IMR-90 (cell line): ENCODE measurements around the gene ALDH1A2. TPM values are rescaled to one million over a fixed set of nuclear protein-coding genes. Genes with fewer than 3 reads are reported as not detected.

Experiments used
- ATAC-seq: fragments of 200-7000 bp; cut with Tn5 transposase; 2 replicates; pipeline ENCODE4 v1.9.1; 2020; ENCODE audit warnings: low read depth, mild to moderate bottlenecking, moderate library complexity
- BruUV-seq: library from RNA; stranded (reverse); fragments of 400-500 nt; replicated peaks from 2 replicates; lab custom pipeline; 2021; lab: Mats Ljungman, UMichigan
- CTCF ChIA-PET: fragments of 300-600 bp; formaldehyde crosslinking; extraction: SDS; loops from one replicate; lab custom pipeline; 2021; ENCODE audit warnings: antibody characterized with exemption; lab: Yijun Ruan, JAX
- POLR2A ChIA-PET: fragments of 300-600 bp; sonication (Branson Sonifier 250); formaldehyde crosslinking; loops from one replicate; lab custom pipeline; 2022; ENCODE audit warnings: antibody characterized with exemption; ENCODE audit not compliant: unreplicated experiment; lab: Charles Lee
- DNase-seq: peaks from one replicate; pipeline ENCODE4 v3.0.0; 2013
- H2AFZ ChIP-seq: replicated peaks from 2 replicates; pipeline ENCODE3; 2013; ENCODE audit warnings: low read length, mild to moderate bottlenecking; ENCODE audit not compliant: poor library complexity
- H2AK5ac ChIP-seq: 2 replicates; pipeline ENCODE4 v1.6.1; 2013; ENCODE audit warnings: low read depth, low read length, inconsistent platforms
- H2AK9ac ChIP-seq: replicated peaks from 2 replicates; pipeline ENCODE3; 2013; ENCODE audit warnings: mild to moderate bottlenecking, low read depth, low read length, moderate library complexity; ENCODE audit not compliant: poor library complexity
- H2BK120ac ChIP-seq: 2 replicates; pipeline ENCODE4 v1.6.1; 2013; ENCODE audit warnings: low read depth, low read length, inconsistent platforms
- H2BK15ac ChIP-seq: 3 replicates; pipeline ENCODE4 v1.6.1; 2013; ENCODE audit warnings: low read depth, low read length, inconsistent platforms
- H2BK20ac ChIP-seq: 2 replicates; pipeline ENCODE4 v1.6.1; 2013; ENCODE audit warnings: low read depth, mild to moderate bottlenecking, inconsistent platforms, low read length, moderate library complexity
- H2BK5ac ChIP-seq: 2 replicates; pipeline ENCODE4 v1.6.1; 2013; ENCODE audit warnings: mild to moderate bottlenecking, low read depth, low read length, inconsistent platforms; ENCODE audit not compliant: poor library complexity, severe bottlenecking
- H3K14ac ChIP-seq: replicated peaks from 2 replicates; pipeline ENCODE4 v1.6.1; 2013; ENCODE audit warnings: low read depth, low read length, inconsistent platforms
- H3K18ac ChIP-seq: 2 replicates; pipeline ENCODE4 v1.6.1; 2013; ENCODE audit warnings: low read depth, low read length, control low read depth
- H3K23ac ChIP-seq: 2 replicates; pipeline ENCODE4 v1.6.1; 2013; ENCODE audit warnings: low read depth, low read length, inconsistent platforms
- H3K27ac ChIP-seq: 2 replicates; pipeline ENCODE4 v1.5.1; 2013; ENCODE audit warnings: mild to moderate bottlenecking, control low read depth, low read length; ENCODE audit not compliant: insufficient read depth
- H3K27me3 ChIP-seq: 2 replicates; pipeline ENCODE4 v1.6.1; 2013; ENCODE audit warnings: low read length; ENCODE audit not compliant: control insufficient read depth, insufficient read depth
- H3K36me3 ChIP-seq: 2 replicates; pipeline ENCODE4 v1.6.1; 2013; ENCODE audit warnings: low read length, mixed read lengths; ENCODE audit not compliant: control insufficient read depth, insufficient read depth
- H3K4ac ChIP-seq: 2 replicates; pipeline ENCODE4 v1.6.1; 2013; ENCODE audit warnings: low read depth, low read length, inconsistent platforms
- H3K4me1 ChIP-seq: 2 replicates; pipeline ENCODE4 v1.6.1; 2013; ENCODE audit warnings: low read length, mixed read lengths; ENCODE audit not compliant: control insufficient read depth, insufficient read depth
- H3K4me2 ChIP-seq: 2 replicates; pipeline ENCODE4 v1.6.1; 2013; ENCODE audit warnings: low read depth, mild to moderate bottlenecking, control low read depth, low read length, moderate library complexity
- H3K4me3 ChIP-seq: 2 replicates; pipeline ENCODE4 v1.5.1; 2013; ENCODE audit warnings: low read depth, mild to moderate bottlenecking, control low read depth, low read length, moderate library complexity; ENCODE audit not compliant: insufficient read depth
- H3K56ac ChIP-seq: 2 replicates; pipeline ENCODE4 v1.6.1; 2013; ENCODE audit warnings: low read length, inconsistent platforms; ENCODE audit not compliant: insufficient read depth; ENCODE audit errors: extremely low read depth
- H3K79me1 ChIP-seq, 2 experiments: 2 replicates each; pipeline ENCODE4 v1.6.1; 2013; ENCODE audit warnings: low read length in 2 of 2, inconsistent platforms in 1 of 2, low read depth in 1 of 2
- H3K9ac ChIP-seq: 2 replicates; pipeline ENCODE4 v1.6.1; 2013; ENCODE audit warnings: low read depth, low read length, control low read depth
- H3K9me1 ChIP-seq: 2 replicates; pipeline ENCODE4 v1.6.1; 2013; ENCODE audit warnings: low read length, inconsistent platforms; ENCODE audit not compliant: insufficient read depth
- H3K9me3 ChIP-seq: 2 replicates; pipeline ENCODE4 v1.6.1; 2013; ENCODE audit warnings: low read length; ENCODE audit not compliant: control insufficient read depth, insufficient read depth
- H4K20me1 ChIP-seq: 2 replicates; pipeline ENCODE4 v1.6.1; 2013; ENCODE audit warnings: low read length, inconsistent platforms; ENCODE audit not compliant: insufficient read depth
- H4K5ac ChIP-seq: 2 replicates; pipeline ENCODE4 v1.6.1; 2013; ENCODE audit warnings: mild to moderate bottlenecking, low read depth, low read length, control low read depth
- H4K8ac ChIP-seq, 2 experiments: 2 replicates each; pipeline ENCODE4 v1.6.1; 2013; ENCODE audit warnings: low read depth in 2 of 2, low read length in 2 of 2, control low read depth in 1 of 2, inconsistent platforms in 1 of 2
- H4K91ac ChIP-seq: 2 replicates; pipeline ENCODE4 v1.6.1; 2013; ENCODE audit warnings: low read depth, low read length, inconsistent platforms; ENCODE audit not compliant: insufficient read depth
- MAFK ChIP-seq: IDR thresholded peaks from 2 replicates; pipeline ENCODE4 v1.6.1; 2012; ENCODE audit warnings: low read depth, low read length, improper control_type of control experiment
- WGBS, 2 experiments: methylation state at CpG; one replicate each; pipeline versions ENCODE4 v1.1.5 to v1.1.7; 2013; ENCODE audit warnings: missing lambda C conversion rate in 2 of 2; ENCODE audit not compliant: insufficient read length in 1 of 2; ENCODE audit errors: extremely low coverage in 2 of 2; 5-methylcytosine and 5-hydroxymethylcytosine counted together
- dilution Hi-C: fragments of 300-500 bp; cut with HindIII; formaldehyde crosslinking; loops from one replicate; pipeline ENCODE4 v1.14.3; 2018; ENCODE audit warnings: low sequenced_read_pairs; ENCODE audit not compliant: unreplicated experiment
- in situ Hi-C: fragments of 300-500 bp; cut with MboI; formaldehyde crosslinking; loops from 3 replicates; pipeline ENCODE4 v1.14.3; 2019; ENCODE audit warnings: low sequenced_read_pairs, inconsistent platforms, mixed read lengths
- intact Hi-C: fragments of 100-400 bp; cut with micrococcal nuclease; formaldehyde crosslinking; loops from 2 replicates; pipeline ENCODE4 v1.10.0; 2022
- polyA plus RNA-seq, 3 experiments: library from polyadenylated mRNA; depleted of rRNA; stranded (reverse); fragments of >200 nt; gene quantifications; 2 replicates each; pipeline ENCODE4 v1.2.3, GENCODE V29; 2012; ENCODE audit warnings: low replicate concordance in 1 of 3
- total RNA-seq: library from RNA; depleted of rRNA; stranded (reverse); fragments of >200 nt; gene quantifications from 2 replicates; pipeline ENCODE4 v1.2.3, GENCODE V29; 2012
- TF ChIP-seq, protein P1 (sequence below): fragments of 150-350 bp; IDR thresholded peaks from 2 replicates; pipeline ENCODE4 v1.6.1; 2017; ENCODE audit warnings: mild to moderate bottlenecking, antibody characterized with exemption, low read length, low read depth

Gene ALDH1A2
- total and polyA plus RNA-seq, 2 of the 4 experiments (the other 2 are of a cell fraction) = not detected

DNA sequence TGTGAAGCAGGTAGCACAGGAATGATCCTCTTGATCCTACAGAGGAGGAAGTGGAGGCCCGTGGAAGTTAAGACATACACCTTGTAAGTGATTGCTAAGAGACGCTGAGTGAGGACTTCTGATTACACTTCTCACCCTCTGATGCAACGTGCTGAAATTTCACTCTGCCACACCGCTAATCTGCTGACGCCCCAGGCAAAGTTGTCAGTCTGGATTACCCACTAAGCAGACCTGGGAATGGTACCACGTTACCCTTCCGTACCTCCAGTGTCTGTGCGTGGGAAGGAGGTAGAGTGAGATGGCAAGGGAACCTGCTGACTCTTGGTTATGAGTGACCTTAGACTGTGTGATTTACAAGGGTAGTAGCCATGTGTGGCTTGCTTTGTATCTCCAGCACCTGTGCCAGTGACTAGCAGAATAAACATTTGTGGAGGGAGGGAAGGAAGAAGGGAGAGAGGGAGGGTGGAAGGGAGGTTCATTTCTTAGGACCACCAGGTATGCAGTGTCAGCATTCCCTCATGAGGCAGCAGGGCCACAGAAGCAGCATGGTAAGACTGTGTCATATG is 115.0 kb downstream of the ALDH1A2 start:
- Histone ChIP-seq H2AFZ (no peak overlapping the region), H3K14ac (no peak overlapping the region), H4K8ac (no peak overlapping the region), H3K4me2 (no peak overlapping the region), H2BK20ac (no peak overlapping the region), H3K9me1 (no peaks in the 10 kb centered on the region), H2BK120ac (no peak overlapping the region), H3K23ac (no peak overlapping the region), H3K27me3 (peaks cover 2% of the 10 kb centered on the region; the same call in 1 of the 2 replicates), H3K56ac (no peak overlapping the region), H3K4ac (no peak overlapping the region), H3K18ac (no peak overlapping the region), H2BK5ac (no peak overlapping the region), H3K79me1 (no peaks in the 10 kb centered on the region), H4K20me1 (no peaks in the 10 kb centered on the region), H3K4me1 (no peaks in the 10 kb centered on the region), H4K91ac (no peak overlapping the region), H3K9me3 (no peaks in the 10 kb centered on the region), H2AK9ac (no peak overlapping the region), H3K4me3 (no peak overlapping the region), H3K36me3 (no peaks in the 10 kb centered on the region), H3K27ac (no peak overlapping the region), H3K9ac (no peak overlapping the region), H2BK15ac (no peak overlapping the region), H2AK5ac (no peak overlapping the region), H4K5ac (no peak overlapping the region)
- ATAC-seq (no peak), DNase-seq (no peak)
- TF ChIP-seq MAFK = 0 out of 2 replicates have a peak, but pooled peaks have one; percentile 18
- TF ChIP-seq, protein P1, sequence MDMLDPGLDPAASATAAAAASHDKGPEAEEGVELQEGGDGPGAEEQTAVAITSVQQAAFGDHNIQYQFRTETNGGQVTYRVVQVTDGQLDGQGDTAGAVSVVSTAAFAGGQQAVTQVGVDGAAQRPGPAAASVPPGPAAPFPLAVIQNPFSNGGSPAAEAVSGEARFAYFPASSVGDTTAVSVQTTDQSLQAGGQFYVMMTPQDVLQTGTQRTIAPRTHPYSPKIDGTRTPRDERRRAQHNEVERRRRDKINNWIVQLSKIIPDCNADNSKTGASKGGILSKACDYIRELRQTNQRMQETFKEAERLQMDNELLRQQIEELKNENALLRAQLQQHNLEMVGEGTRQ = no peak
- POLR2A ChIA-PET = no interaction called here
- CTCF ChIA-PET = no interaction called here
- intact Hi-C loops (no loop called here), dilution Hi-C loops (no loop called here), in situ Hi-C loops (no loop called here)
- no CpG with 5 or more reads among the region's 8 CpGs for WGBS, 2 experiments
- no TSS peak for BruUV-seq
